Neural crest cell (in vitro differentiated cells): ENCODE data around the gene ELMO1. TPM values are rescaled to one million over a fixed set of nuclear protein-coding genes. Genes with fewer than 3 reads are reported as not detected.

Experiments
- DNase-seq: peaks from one replicate; pipeline ENCODE4 v3.0.0; 2021; ENCODE audit warnings: low read depth, mixed read lengths, low spot score
- H3K27ac Mint-ChIP-seq: one replicate; pipeline ENCODE4 v1.8.0; 2021; ENCODE audit warnings: mild to moderate bottlenecking, mixed read lengths; ENCODE audit not compliant: unreplicated experiment
- H3K27me3 Mint-ChIP-seq: 2 replicates; pipeline ENCODE4 v1.8.0; 2021; ENCODE audit warnings: low read depth, mild to moderate bottlenecking, mixed read lengths
- H3K36me3 Mint-ChIP-seq: 2 replicates; pipeline ENCODE4 v1.8.0; 2021; ENCODE audit warnings: low read depth, mild to moderate bottlenecking, mixed read lengths
- H3K4me1 Mint-ChIP-seq: 2 replicates; pipeline ENCODE4 v1.8.0; 2021; ENCODE audit warnings: mixed read lengths
- H3K4me3 Mint-ChIP-seq: one replicate; pipeline ENCODE4 v1.8.0; 2021; ENCODE audit warnings: mild to moderate bottlenecking, mixed read lengths
- H3K9me3 Mint-ChIP-seq: 2 replicates; pipeline ENCODE4 v1.8.0; 2021; ENCODE audit warnings: mixed read lengths
- CTCF ChIP-seq: fragments of 200-600 bp; sonication (generic); conservative IDR thresholded peaks from 2 replicates; pipeline ENCODE4 v1.5.0; 2021; ENCODE audit warnings: antibody characterized with exemption, mild to moderate bottlenecking
- total RNA-seq: library from RNA; stranded (reverse); gene quantifications from 2 replicates; pipeline ENCODE4 v1.2.1, GENCODE V29; 2021

ELMO1 gene
- total RNA-seq, 1 donor from 2014 or later, result 7.4 TPM

GRCh38 chr7:37467002-37467401 is 18.3 kb upstream of the ELMO1 start:
- no peak for DNase-seq
- Mint-ChIP-seq H3K4me1 (no peaks in the 10 kb centered on the region), H3K36me3 (no peaks in the 10 kb centered on the region), H3K9me3 (no peaks in the 10 kb centered on the region), H3K27me3 (peaks cover 2% of the 10 kb centered on the region), H3K4me3 (no peak overlapping the region), H3K27ac (no peak overlapping the region)
- no peak for TF ChIP-seq CTCF

GRCh38 chr7:37462138-37462537 is 13.5 kb upstream of the ELMO1 start:
- no peak for DNase-seq
- no peaks in the 10 kb centered on the region for H3K4me1 Mint-ChIP-seq
- peaks cover 12% of the 10 kb centered on the region for H3K27me3 Mint-ChIP-seq
- no peak overlapping the region for H3K4me3 Mint-ChIP-seq
- no peak overlapping the region for H3K27ac Mint-ChIP-seq
- H3K9me3 Mint-ChIP-seq, result no peaks in the 10 kb centered on the region
- no peaks in the 10 kb centered on the region for H3K36me3 Mint-ChIP-seq
- no peak for TF ChIP-seq CTCF

- no peaks in the 10 kb centered on the region for H3K36me3 Mint-ChIP-seq
- peaks cover 4% of the 10 kb centered on the region for H3K4me1 Mint-ChIP-seq
- peaks cover 2% of the 10 kb centered on the region for H3K9me3 Mint-ChIP-seq
- H3K4me3 Mint-ChIP-seq, result no peak overlapping the region
- no peak for DNase-seq
- peaks cover 31% of the 10 kb centered on the region for H3K27me3 Mint-ChIP-seq
- no peak overlapping the region for H3K27ac Mint-ChIP-seq
- TF ChIP-seq CTCF, result no peak
Observed at GRCh38 chr7:37455081-37455480, 6.4 kb upstream of the ELMO1 start.

- Mint-ChIP-seq H3K4me3 (no peak overlapping the region), H3K4me1 (peaks cover 19% of the 10 kb centered on the region), H3K36me3 (no peaks in the 10 kb centered on the region), H3K27ac (no peak overlapping the region), H3K27me3 (peaks cover 38% of the 10 kb centered on the region), H3K9me3 (peaks cover 2% of the 10 kb centered on the region)
- no peak for DNase-seq
- no peak for TF ChIP-seq CTCF
Observed at GRCh38 chr7:37452346-37452745, 3.7 kb upstream of the ELMO1 start.

- H3K27me3 Mint-ChIP-seq, result peaks cover 41% of the 10 kb centered on the region
- DNase-seq, result no peak
- H3K4me1 Mint-ChIP-seq, result peaks cover 27% of the 10 kb centered on the region
Observed at GRCh38 chr7:37450035-37450434, 1.4 kb upstream of the ELMO1 start.

More at GRCh38 chr7:37450035-37450434, 1.4 kb upstream of the ELMO1 start:
- H3K4me3 Mint-ChIP-seq, result peak overlapping the region; percentile 56
- H3K9me3 Mint-ChIP-seq, result no peaks in the 10 kb centered on the region
- no peaks in the 10 kb centered on the region for H3K36me3 Mint-ChIP-seq
- no peak for TF ChIP-seq CTCF
- no peak overlapping the region for H3K27ac Mint-ChIP-seq
